Mucosa of descending colon (tissue), 3 donors: ENCODE measurements around the gene RAB27A. TPM values are rescaled to one million over a fixed set of nuclear protein-coding genes. Genes with fewer than 3 reads are reported as not detected.
A peak's percentile ranks its signal among the peaks of the same experiment; 100 is the strongest.

Source experiments
- ATAC-seq: fragments of 200-7000 bp; cut with Tn5 transposase; one replicate; pipeline ENCODE4 v1.9.1; 2020; ENCODE audit warnings: mild to moderate bottlenecking, moderate library complexity
- DNase-seq, 3 donors: peaks; one replicate each; pipeline ENCODE4 v3.0.0-alpha.2; 2020
- H3K36me3 ChIP-seq: fragments of 200-600 bp; one replicate; pipeline ENCODE4 v1.8.0; 2021; ENCODE audit warnings: low read depth, mild to moderate bottlenecking
- H3K4me1 ChIP-seq: fragments of 200-600 bp; one replicate; pipeline ENCODE4 v1.8.0; 2021; ENCODE audit warnings: low read depth, mild to moderate bottlenecking
- H3K4me3 ChIP-seq: fragments of 200-600 bp; one replicate; pipeline ENCODE4 v1.8.0; 2021; ENCODE audit warnings: mild to moderate bottlenecking
- H3K9me3 ChIP-seq: fragments of 200-600 bp; one replicate; pipeline ENCODE4 v1.8.0; 2021; ENCODE audit warnings: mild to moderate bottlenecking
- CTCF ChIP-seq: fragments of 200-600 bp; IDR thresholded peaks from one replicate; pipeline ENCODE4 v1.8.0; 2022; ENCODE audit warnings: antibody characterized with exemption, mild to moderate bottlenecking
- intact Hi-C, 2 donors: fragments of 100-400 bp; cut with DNase I in 1 of 2; cut with micrococcal nuclease in 1 of 2; formaldehyde crosslinking; loops; one replicate each; pipeline versions ENCODE4 v1.11.0 to v1.11.1; 2022; cut with DNase I, micrococcal nuclease
- long read RNA-seq, 2 donors: library from polyadenylated mRNA; unstranded; transcript quantifications; one replicate each; pipeline ENCODE4 v2.0.0, GENCODE V29; 2019 to 2021
- total RNA-seq, 3 donors: library from RNA; stranded (reverse); fragmentation: NEBNext Ultra II Directional in 2 of 3; extraction: Animal tissue kit (Norgen Biotek cat#: 25700) in 2 of 3; gene quantifications; one replicate each; pipeline versions ENCODE4 v1.2.1 to v1.2.4, GENCODE V29; 2021 to 2023
- donor health status: DM: no; HTN: no; CAD: no; lungs with moderate emphysema.
- donor health status: DM: no; HTN: no; CAD: no.
- donor health status: DM: no; HTN: yes; CAD: no.

The RAB27A gene
- total RNA-seq, result 10 to 100 TPM; 39.0 to 59.8 (median 56.7) TPM
- long read RNA-seq, donor 1, transcript RAB27A-201 (7 exons, 3,446 nt), result major isoform, 9 of 16 reads
- long read RNA-seq, donor 1, partial matches to known transcripts, result 0 of 16 reads
- long read RNA-seq, donor 1, other reads (novel, unspliced or antisense), result 7 of 16 reads
- long read RNA-seq, donor 2, transcript RAB27A-201 (7 exons, 3,446 nt), result major isoform, 7 of 20 reads
- long read RNA-seq, donor 2, partial matches to known transcripts, result 0 of 20 reads
- long read RNA-seq, donor 2, other reads (novel, unspliced or antisense), result 12 of 20 reads

GRCh38 chr15:55289746-55290527 lies at the start of gene RAB27A:
Gene RAB27A, minus strand, starts transcription at chr15:55289813. Its CDS starts 54,879 bp downstream, at chr15:55234934.
- no peaks in the 10 kb centered on the region for H3K36me3 ChIP-seq
- DNase-seq, result peak; percentile 83 to 89 (median 88)
- H3K4me1 ChIP-seq, result peaks cover 5% of the 10 kb centered on the region
- no peak for TF ChIP-seq CTCF
- intact Hi-C loops, result loop anchor here (1.0 to 5.0 kb wide), 2 partner anchors 73 kb away; no protein-coding TSS in a partner anchor
- peak within 1 kb of the TSS; percentile 71 for H3K4me3 ChIP-seq
- peak; percentile 93 for ATAC-seq
- H3K9me3 ChIP-seq, result no peaks in the 10 kb centered on the region

GRCh38 chr15:55337160-55337559 lies 47.5 kb upstream of the RAB27A start:
- no peak for TF ChIP-seq CTCF
- H3K9me3 ChIP-seq, result no peaks in the 10 kb centered on the region
- H3K36me3 ChIP-seq, result no peaks in the 10 kb centered on the region
- ATAC-seq (no peak), DNase-seq (no peak)
- intact Hi-C loops, result no loop called here
- no peak overlapping the region for H3K4me3 ChIP-seq
- H3K4me1 ChIP-seq, result no peaks in the 10 kb centered on the region

GRCh38 chr15:55334997-55335396 lies 45.4 kb upstream of the RAB27A start:
- Histone ChIP-seq H3K4me1 (no peaks in the 10 kb centered on the region), H3K9me3 (no peaks in the 10 kb centered on the region), H3K36me3 (no peaks in the 10 kb centered on the region), H3K4me3 (no peak overlapping the region)
- TF ChIP-seq CTCF, result no peak
- intact Hi-C loops, result no loop called here
- no peak for DNase-seq
- ATAC-seq, result no peak

- Histone ChIP-seq H3K4me3 (no peak overlapping the region), H3K36me3 (no peaks in the 10 kb centered on the region), H3K4me1 (no peaks in the 10 kb centered on the region), H3K9me3 (no peaks in the 10 kb centered on the region)
- DNase-seq (no peak), ATAC-seq (no peak)
- intact Hi-C loops, result no loop called here
- TF ChIP-seq CTCF, result no peak
Measured at GRCh38 chr15:55334371-55334770, 44.8 kb upstream of the RAB27A start.

GRCh38 chr15:55327387-55327786 lies 37.8 kb upstream of the RAB27A start:
- TF ChIP-seq CTCF, result no peak
- Histone ChIP-seq H3K4me1 (no peaks in the 10 kb centered on the region), H3K9me3 (no peaks in the 10 kb centered on the region), H3K36me3 (no peaks in the 10 kb centered on the region), H3K4me3 (no peak overlapping the region)
- intact Hi-C loops, result no loop called here
- no peak for ATAC-seq
- DNase-seq, result no peak
